ENCODE measurements around the gene CPNE8.
"Not testable (repeated sequence)": the region's sequence is repeated elsewhere in the genome, so short reads cannot be mapped to it uniquely, and the experiment has no call there.

Gene CPNE8

GRCh38 chr12:38823314-38823713 lies 82.1 kb downstream of the CPNE8 start:
- DNase-seq, result no peak

- DNase-seq, result no peak
Observed at GRCh38 chr12:38817942-38818341, 87.4 kb downstream of the CPNE8 start.

- DNase-seq, result no peak
Observed at GRCh38 chr12:38813923-38814322, 91.5 kb downstream of the CPNE8 start.

- DNase-seq, result no peak
Observed at GRCh38 chr12:38811814-38812356, 93.5 kb downstream of the CPNE8 start.

- no peak for DNase-seq
Observed at GRCh38 chr12:38809832-38810231, 95.6 kb downstream of the CPNE8 start.

- DNase-seq, result no peak
Observed at GRCh38 chr12:38788106-38788505, 117.3 kb downstream of the CPNE8 start.

GRCh38 chr12:38785381-38785780 lies 120.0 kb downstream of the CPNE8 start:
- no peak for DNase-seq

GRCh38 chr12:38783304-38783703 lies 122.1 kb downstream of the CPNE8 start:
- DNase-seq, result no peak

- DNase-seq, result no peak
Observed at GRCh38 chr12:38782359-38782758, 123.0 kb downstream of the CPNE8 start.

- DNase-seq, result no peak
Observed at GRCh38 chr12:38776647-38777046, 128.7 kb downstream of the CPNE8 start.

GRCh38 chr12:38775457-38775856 lies 129.9 kb downstream of the CPNE8 start:
- no peak for DNase-seq

GRCh38 chr12:38772437-38772836 lies 133.0 kb downstream of the CPNE8 start:
- no peak for DNase-seq

GRCh38 chr12:38771871-38772270 lies 133.5 kb downstream of the CPNE8 start:
- DNase-seq, result no peak

- DNase-seq, result no peak
Observed at GRCh38 chr12:38761636-38762342, 143.6 kb downstream of the CPNE8 start.

GRCh38 chr12:38761111-38761510 lies 144.3 kb downstream of the CPNE8 start:
- no peak for DNase-seq

- no peak for DNase-seq
Observed at GRCh38 chr12:38759621-38760020, 145.8 kb downstream of the CPNE8 start.

- DNase-seq, result no peak
Observed at GRCh38 chr12:38746744-38747143, 158.6 kb downstream of the CPNE8 start.

GRCh38 chr12:38745601-38746000 lies 159.8 kb downstream of the CPNE8 start:
- DNase-seq, result no peak

- no peak for DNase-seq
Observed at GRCh38 chr12:38744041-38744440, 161.3 kb downstream of the CPNE8 start.

- DNase-seq, result not testable (repeated sequence)
Observed at GRCh38 chr12:38742496-38742895, 162.9 kb downstream of the CPNE8 start.

GRCh38 chr12:38736821-38737220 lies 168.6 kb downstream of the CPNE8 start:
- no peak for DNase-seq

- DNase-seq, result no peak
Observed at GRCh38 chr12:38732761-38733160, 172.6 kb downstream of the CPNE8 start.

GRCh38 chr12:38728894-38729293 lies 176.5 kb downstream of the CPNE8 start:
- DNase-seq, result no peak

GRCh38 chr12:38721611-38722252 lies 183.7 kb downstream of the CPNE8 start:
- DNase-seq, result no peak

- DNase-seq, result no peak
Observed at GRCh38 chr12:38720661-38721060, 184.7 kb downstream of the CPNE8 start.

Data from NK-92 treated with Interleukin-12 subunit alpha and Interleukin-12 subunit beta, amount 100 ng/mL, for 24 hours (cell line).